ENCODE data around the gene CLMP.

GRCh38 chr11:123110397-123110796 is 84.7 kb downstream of the CLMP start:
- TF ChIP-seq CTCF (IDR thresholded peaks at IDR 0.05) (no peak), EP300 (IDR thresholded peaks at IDR 0.05) (no peak), POLR2A (IDR thresholded peaks at IDR 0.05) (no peak)

Measured in ovary (tissue), 3 donors.